CD4-positive, alpha-beta T cell treated with Interleukin-15 for 4 hours (primary cell): ENCODE measurements around the gene C10orf95.
A peak's percentile ranks its signal among the peaks of the same experiment; 100 is the strongest.
"Not testable (repeated sequence)": the region's sequence is repeated elsewhere in the genome, so short reads cannot be mapped to it uniquely, and the experiment has no call there.

Source experiments
- DNase-seq: peaks from one replicate; pipeline ENCODE4 v3.0.0-alpha.2; 2020; ENCODE audit warnings: low spot score

The C10orf95 gene, protein sequence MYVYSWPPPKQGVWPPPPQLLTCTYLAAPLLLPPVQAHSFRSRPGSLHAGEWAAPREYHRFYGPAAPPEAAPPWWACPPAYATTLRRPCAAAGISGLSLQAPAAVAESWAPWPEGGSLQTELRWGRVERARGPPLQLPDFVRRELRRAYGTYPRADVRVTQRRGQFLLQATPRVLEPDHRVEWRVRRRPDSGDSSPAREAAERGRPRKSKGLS

DNA sequence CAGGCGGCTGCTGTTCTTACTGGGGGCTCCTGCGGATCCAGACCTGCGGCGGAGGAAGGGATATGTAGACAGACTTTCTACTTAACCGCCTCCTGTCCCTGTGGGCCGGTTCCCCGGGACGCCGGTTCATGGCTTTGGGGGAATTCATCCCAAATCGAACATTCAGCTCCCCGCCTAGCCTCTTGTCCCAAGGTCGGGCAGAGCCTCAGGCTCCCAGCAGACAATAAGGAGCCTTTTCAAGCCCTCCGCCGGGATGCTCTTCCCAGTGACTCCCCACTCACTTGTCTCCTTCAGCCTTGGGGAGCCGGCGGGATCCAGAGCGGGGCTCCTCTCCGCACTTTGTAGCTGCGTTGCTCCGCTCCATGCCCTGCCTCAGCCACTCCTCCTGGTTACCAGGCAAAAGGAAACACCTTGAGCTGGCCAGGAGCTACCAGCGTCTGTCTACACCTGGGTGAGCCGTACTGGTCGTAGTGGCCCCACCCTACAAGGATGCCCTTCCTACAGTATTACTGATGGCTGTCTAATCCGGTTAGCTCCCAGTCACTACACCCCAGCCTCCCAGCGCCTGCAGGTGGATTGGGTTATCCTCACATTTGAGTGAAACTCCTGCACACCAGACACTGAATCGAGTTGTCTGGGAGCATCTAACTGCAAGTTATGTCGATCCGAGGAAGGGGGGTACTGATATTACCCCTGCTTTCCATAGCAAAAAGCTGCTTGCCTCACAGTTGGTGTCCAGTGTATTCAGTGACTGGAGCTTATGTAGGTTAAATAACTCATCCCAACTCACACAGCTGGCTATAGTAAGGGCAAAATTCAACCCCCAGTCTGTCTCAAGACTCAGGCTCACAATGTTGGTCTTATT lies at the start of gene C10orf95:
Gene C10orf95 (minus strand): TSS at position 439 of the 865 bp plus-strand sequence. CDS start 450 bp downstream, outside the sequence.
- DNase-seq, result no peak

DNA sequence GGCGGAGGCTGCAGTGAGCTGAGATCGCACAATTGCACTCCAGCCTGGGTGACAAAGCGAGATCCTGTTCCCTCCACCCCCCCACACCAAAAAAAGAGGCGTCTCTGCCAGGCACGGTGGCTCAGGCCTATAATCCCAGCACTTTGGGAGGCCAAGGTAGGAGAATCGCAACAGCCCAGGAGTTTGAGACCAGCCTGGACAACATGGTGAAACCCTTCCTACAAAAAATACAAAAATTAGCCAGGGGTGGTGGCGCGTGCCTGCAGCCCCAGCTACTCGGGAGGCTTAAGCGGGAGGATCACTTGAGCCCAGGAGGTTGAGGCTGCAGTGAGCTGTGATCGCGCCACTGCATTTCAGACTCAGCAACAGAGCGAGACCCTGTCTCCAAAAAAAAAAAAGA lies 49.3 kb upstream of the C10orf95 start:
- DNase-seq, result not testable (repeated sequence)

DNA sequence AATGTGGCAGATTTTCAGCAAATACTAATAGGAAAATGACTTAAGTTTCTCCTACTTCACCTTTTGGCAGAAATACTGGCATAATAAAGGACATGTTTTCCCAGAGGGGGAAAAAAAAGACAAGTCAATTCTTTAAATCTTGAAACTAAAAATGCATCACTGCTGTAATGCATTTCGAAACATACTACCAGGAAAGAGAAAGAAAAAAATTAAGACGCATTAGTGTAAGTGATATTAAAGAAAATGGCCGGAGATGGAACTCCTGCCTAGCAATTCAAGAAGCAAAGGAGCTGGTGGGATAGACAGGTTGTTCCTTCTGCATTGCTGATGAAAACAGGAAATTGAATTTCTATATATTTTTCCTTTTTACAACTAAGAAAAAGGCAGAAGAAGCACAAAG lies 48.0 kb upstream of the C10orf95 start:
- no peak for DNase-seq

DNA sequence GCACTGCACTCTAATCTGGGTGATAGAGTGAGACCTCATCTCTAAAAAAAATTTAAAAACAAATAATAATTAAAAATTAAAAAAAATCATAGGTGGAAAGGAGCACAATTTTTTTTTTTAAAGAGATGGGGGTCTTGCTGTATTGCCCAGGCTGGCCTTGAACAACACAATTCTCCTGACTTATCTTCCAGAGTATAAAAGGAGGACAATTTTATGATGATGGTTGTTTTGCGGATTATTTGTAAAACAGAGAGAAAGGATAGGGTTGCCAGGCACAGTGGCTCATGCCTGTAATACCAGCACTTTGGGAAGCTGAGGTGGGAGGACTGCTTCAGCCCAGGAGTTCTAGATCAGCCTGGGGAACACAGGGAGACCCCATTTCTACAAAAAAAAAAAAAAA lies 46.2 kb upstream of the C10orf95 start:
- DNase-seq, result no peak

DNA sequence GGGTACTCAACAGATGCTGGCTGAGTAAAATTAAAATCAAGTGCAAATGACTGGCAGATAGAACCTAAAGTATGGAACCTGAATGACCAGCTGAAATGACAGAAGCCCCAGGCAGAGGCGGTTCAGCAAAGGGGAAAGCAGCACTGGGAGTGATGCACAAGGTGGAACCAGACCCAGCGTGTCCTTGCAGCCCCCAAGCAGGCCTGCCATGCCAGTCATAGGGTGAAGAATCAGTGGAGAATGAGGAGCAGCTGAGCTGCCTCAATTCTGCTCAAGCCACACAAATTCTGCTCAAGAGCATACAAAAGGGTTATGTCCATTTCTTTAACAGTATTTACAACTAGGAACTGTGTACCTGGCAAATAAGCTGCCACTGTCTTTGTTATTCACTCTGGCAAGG lies 42.4 kb upstream of the C10orf95 start:
- DNase-seq, result no peak

DNA sequence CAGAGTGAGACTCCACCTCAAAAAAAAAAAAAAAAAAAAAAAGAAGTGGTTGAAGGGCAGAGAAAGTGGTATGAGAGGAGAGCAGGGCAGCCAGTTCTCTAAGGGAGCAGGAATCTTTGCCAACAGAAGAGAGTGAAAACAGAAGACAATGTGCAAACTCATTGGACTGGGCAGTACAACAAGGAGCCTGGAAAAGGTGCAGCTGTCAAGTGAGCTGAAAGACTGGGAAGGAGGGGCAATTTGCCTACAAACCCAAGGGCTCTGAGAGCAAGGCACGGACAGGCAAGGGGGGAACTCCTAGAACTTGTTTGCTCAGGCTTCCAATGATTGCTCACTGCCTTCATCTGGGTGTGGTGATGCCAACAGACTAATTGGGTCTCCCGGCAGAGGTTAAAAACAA lies 41.6 kb upstream of the C10orf95 start:
- DNase-seq, result no peak

DNA sequence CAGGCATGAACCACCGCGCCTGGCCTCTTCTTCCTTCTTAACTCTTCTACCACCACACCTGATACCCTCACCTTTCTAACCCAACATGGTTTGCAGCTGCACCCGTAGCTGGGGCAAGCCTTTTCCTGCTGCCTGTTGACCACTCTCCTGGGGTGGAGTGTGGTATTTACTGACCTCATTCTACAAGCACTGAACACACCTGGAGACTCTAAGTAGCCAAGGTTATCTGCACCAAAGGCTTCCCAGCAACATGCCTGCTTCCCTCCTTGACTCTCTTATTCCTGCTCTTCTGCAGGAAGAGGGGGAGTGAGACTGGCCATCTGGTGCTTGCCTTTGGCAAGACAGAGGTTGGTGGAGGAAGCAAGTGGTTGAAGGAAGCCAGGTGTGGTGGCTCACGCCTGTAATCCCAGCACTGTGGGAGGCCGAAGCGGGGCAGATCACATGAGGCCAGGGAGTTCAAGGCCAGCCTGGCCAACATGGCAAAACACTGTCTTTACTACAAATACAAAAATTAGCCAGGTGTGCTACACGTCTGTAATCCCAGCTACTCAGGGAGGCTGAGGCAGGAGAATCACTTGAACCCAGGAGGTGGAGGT lies 41.1 kb upstream of the C10orf95 start:
- DNase-seq, result no peak

DNA sequence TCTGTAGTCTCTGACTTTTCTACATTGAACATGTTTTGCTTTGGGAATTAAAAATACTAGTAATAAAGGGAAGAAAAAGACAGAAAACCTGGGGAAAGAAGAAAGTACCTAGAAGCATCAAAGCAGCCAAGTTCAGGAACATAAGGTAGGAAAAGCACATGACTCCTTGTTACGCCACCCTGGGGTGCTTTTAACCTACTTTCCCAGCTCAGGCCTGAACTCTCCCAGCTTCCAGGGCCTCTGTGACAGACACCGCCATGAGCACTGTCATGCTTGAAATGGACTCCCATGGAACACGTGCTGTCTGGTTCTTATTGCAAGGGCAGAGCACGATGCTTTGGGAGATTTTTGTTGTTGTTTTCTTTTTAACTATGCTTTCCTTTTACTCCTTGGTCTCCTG lies 39.8 kb upstream of the C10orf95 start:
- DNase-seq, result no peak

DNA sequence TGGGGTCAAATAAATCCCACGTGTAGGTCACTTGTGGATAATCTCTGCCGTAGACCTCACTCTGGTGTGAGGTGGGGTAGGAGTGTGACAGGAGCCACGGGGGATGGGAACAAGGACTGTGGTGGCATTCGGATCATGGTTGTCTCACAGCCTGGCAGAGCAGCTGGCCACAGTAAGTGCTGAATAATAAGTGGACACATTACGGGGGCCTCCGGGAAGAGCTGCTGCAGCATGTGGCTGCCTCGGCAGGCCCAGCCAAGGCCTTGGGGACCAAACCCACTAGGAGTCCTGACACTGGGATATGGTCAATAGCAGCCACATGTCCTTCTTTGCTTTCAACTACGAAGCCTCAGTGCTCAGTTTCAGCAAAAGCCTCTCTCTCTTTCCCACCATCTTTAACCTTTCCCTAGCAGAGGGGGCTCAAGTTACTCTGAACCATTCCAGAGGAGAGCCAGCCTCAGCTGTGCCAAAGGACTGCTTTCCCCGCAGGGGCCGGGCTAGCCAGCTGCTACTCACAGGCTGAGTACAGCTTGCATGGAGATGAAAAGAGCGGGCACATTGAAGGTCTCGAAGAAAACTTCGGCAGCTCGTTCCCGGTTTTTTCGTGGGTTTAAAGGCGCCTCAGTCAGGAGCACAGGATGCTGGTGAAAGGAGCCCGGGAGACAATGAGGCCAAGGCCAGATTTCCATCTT lies 33.9 kb upstream of the C10orf95 start:
- no peak for DNase-seq

DNA sequence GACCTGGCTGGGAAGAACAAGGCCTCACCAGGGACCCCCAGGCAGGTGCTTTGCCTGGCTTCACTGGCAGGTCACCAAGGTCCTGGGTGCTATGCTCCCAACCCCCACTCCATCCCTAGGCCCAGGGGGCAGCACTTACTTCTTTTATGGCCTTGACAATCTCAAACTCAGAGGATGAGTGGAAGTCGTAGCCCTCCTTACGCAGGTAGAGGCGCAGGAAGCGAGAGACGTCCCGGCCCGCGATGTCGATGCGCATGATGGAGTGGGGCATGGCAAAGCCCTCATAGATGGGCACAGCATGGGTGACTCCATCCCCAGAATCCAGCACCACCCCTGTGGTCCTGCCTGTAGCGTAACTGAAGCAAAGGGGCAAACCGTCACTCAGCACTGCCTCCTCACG lies 32.7 kb upstream of the C10orf95 start:
- DNase-seq, result no peak

DNA sequence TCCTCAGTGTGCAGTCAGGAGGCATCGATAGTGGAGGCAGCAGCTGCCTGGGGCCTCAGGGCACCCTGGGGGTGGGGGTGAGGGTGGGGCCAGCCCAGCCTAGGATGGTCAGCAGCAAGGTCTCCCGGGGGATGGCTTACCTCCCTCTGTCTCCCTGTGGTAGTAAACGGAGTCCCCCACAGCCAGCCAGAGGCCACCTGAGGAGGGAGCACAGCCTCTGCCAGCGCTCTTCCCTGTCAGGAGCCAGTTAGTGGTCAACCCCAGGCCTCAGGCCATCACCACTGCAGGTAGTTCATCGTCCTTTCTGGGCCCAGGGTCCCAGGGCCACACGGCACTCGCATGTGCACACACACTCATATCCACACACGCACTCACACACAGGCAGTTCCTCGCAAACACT lies 29.1 kb upstream of the C10orf95 start:
- DNase-seq, result no peak

DNA sequence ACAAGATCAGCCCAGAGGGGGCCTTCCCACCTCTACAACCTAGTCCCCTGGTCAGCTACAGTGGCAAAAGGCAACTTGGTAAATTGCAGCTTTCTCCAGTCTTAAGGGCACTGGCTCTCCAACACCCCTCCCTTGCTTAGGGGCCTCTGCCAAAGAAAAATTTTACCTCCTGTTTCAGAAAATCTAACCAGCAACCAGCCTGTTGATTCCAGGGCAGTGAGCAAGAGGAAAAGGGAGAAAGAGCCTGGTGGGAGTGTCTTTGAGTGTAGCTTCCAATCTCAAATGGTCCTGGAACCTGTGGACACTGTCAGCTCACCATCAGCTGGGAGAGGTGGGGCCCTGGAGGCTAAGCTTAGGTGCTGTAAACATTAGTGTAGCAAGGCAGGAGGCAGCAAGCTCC lies 28.3 kb upstream of the C10orf95 start:
- no peak for DNase-seq

DNA sequence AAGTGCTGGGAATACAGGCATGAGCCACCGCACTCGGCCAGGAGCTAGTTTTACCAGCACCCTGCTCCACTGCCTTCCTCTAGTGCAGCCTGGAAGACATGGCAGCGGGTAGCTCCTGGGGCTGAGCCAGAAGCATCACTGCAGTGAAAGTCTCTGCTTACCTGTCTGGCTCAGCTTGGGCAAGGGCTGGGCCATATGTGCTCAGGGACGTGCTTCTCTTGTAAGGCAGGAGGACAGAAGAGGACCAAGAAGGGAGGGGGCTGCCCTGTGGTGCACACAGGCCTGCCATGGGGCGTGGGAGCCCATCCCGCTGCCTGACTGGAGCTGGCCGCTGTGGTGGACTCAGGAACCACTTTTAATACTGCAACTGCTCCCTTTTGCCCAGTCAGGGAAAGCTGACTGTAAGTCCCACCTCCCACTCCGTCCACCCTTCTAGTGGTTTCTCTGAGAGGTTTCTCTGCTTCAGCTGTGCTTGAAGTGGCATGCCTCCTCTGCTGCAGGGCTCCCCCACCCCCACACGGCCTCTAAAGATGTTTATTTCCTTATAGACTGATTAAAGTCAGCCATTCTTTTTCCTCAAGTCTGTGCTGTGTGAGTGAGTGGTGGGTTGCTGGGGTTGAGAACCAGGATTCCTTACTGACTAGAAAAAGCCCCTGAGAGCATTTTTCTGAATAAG lies 25.3 kb upstream of the C10orf95 start:
- no peak for DNase-seq

DNA sequence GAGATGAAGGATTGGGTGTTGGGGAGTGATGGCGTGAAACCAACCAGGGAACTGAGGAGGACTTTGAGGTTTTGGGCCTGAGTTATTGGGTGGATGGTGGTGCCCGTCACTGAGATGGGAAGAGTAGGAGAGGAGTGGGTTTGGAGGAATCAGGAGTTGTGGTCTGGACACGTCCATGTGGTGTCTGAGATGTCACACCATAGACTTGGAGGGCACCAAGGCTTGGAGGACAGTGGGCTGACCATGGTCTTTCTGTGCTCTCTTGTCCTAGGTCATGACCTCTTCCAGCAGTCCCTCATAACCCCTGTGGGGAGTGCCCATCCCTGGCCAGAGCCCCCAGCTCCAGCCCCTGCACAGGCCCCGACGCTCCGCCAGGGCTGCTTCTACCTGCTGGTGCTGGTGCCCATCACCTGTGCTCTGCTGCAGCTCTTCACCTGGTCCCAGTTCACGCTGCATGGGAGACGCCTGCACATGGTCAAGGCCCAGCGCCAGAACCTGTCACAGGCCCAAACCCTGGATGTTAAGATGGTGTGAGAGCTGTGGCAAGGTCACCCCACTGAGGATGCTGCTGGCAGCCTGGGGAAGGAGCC lies 24.2 kb upstream of the C10orf95 start:
- no peak for DNase-seq

DNA sequence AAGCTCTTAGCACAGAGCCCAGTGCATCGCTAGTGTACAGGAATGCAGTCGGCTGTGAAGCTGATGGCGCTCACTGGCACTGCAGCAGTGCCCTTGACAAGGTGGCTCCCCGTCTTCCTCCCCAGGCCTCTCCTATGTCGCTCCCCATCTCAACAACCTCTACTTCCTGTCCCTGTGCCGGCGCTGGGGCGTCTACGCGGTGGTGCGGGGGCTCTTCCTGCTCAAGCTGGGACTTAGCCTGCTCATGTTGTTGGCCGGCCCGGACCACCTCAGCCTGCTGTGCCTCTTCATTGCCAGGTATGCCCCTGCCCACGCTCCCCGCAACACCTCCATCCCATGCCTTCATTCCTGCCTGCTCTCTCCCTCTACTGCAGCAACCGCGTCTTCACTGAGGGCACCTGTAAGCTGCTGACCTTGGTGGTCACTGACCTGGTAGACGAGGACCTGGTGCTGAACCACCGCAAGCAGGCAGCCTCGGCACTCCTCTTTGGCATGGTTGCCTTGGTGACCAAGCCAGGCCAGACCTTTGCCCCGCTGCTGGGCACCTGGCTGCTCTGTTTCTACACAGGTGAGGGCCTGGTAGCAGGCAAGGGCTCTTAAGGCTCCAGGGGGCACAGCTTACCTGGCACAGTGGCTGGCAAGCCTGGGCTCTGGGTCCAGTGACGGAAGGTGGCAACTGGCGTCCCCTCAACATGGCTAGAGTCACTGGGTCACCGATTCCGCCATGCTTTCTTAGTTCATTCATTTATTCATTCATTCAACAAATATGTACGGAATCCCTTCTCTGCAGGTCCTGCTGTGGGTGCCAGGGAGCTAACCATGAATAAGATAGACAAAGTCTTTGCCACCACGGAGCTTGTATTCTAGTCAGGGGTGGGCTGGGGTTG lies 22.3 kb upstream of the C10orf95 start:
- peak; percentile 14 for DNase-seq

DNA sequence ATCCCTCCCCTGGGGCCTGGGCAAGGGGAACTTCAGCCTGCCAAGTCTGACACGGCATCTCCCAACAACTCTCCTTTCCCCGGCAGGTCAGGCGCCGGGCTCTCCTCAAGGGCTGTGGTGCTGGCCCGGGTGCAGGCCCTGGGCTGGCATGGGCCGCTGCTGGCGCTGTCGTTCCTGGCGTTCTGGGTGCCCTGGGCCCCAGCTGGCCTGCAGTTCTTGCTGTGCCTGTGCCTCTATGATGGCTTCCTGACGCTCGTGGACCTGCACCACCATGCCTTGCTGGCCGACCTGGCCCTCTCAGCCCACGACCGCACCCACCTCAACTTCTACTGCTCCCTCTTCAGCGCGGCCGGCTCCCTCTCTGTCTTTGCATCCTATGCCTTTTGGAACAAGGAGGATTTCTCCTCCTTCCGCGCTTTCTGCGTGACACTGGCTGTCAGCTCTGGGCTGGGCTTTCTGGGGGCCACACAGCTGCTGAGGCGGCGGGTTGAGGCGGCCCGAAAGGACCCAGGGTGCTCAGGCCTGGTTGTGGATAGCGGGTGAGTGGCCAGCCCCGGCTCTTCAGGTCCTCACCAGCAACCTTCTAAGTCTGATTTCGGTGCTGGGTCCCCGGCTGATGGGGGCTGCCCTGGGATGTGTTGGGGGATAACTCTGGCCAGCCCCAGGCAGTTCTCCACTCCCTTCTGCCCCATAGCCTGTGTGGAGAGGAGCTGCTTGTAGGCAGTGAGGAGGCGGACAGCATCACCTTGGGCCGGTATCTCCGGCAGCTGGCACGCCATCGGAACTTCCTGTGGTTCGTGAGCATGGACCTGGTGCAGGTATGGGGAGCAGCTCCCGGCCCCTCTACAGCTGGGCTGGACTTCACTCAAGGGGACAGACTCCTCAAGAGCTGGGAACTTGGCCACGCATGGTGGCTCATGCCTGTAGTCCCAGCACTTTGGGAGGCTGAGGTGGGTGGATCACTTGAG lies 19.5 kb upstream of the C10orf95 start:
- no peak for DNase-seq

DNA sequence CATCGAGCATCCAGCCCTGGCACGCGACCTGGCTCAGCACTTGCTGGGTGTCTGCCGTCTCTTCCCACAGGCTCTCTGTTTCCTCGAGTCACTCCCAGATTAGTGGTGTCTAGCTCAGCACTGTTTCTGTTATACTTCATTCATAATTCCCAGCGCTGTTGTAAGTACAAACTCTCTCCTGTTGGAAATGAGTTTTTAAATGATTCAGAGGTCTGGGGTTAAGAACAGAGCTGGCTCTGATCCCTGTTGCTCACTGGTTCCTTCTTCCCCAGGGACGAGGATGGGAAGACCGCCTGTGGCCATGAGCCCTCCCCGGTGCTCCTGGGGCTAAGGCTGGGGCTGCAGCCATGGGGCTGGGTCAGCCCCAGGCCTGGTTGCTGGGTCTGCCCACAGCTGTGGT lies 17.3 kb upstream of the C10orf95 start:
- DNase-seq, result no peak

DNA sequence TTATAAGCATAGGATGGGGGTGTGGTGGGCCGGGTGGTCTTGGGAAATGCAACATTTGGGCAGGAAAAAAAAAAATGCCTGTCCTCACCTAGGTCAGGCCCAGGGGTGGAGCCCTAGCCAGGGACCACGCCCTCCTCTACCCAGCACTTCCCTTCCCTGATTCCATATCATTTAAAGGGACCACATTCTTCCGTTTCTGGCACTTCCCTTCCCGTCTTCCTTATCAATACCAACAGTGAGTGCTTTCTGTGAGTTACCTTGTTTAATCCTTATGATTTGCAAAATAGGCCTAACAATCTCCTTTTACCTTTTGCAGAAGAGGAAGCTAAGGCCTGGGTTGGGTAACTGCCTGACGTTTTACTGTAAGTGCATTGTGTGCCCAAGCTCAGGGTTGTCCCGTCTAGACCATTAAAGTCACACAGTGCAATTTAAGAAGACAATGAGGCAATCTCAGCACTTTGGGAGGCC lies 16.7 kb upstream of the C10orf95 start:
- no peak for DNase-seq

DNA sequence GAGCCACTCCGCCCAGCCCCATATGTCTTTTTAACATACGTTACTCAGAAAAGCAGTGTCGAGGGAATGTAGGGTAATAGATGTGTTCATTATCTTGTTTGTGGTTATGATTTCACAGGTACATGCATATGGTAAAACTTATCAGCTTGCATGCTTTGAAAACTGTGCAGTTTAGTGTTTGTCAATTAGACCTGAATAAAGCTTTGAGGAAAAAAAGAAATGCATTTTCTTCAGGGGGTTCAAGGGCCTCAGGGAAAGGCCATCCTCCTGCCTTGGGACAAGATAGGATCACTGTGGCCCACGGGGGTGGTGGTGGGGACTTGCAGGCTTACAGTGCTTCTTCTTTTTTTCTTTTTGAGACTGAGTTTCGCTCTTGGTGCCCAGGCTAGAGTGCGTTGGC lies 16.0 kb upstream of the C10orf95 start:
- no peak for DNase-seq
